Brain microvascular endothelial cell (primary cell): ENCODE measurements around the gene RPS27A.

Experiments
- DNase-seq: peaks from one replicate; pipeline ENCODE4 v3.0.0-alpha.2; 2020
- H3K27ac ChIP-seq: fragments of 250-450 bp; sonication (Bioruptor Pico); 2 replicates; pipeline ENCODE4 v1.5.1; 2020; ENCODE audit warnings: mild to moderate bottlenecking, moderate library complexity
- H3K27me3 ChIP-seq: fragments of 250-450 bp; sonication (Bioruptor Pico); replicated peaks from 2 replicates; pipeline ENCODE4 v1.5.1; 2020; ENCODE audit warnings: mild to moderate bottlenecking
- H3K36me3 ChIP-seq: fragments of 250-450 bp; sonication (Bioruptor Pico); replicated peaks from 2 replicates; pipeline ENCODE4 v1.5.1; 2020; ENCODE audit warnings: mild to moderate bottlenecking
- H3K4me3 ChIP-seq: 2 replicates; pipeline ENCODE4 v1.5.1; 2011; ENCODE audit warnings: low read depth, mild to moderate bottlenecking, control low read depth, low read length, moderate library complexity
- CTCF ChIP-seq: IDR thresholded peaks from 2 replicates; pipeline ENCODE4 v1.5.1; 2011; ENCODE audit warnings: low read depth, mild to moderate bottlenecking, moderate library complexity, low read length, control low read depth, inconsistent platforms; ENCODE audit errors: missing control alignments
- in situ Hi-C: cut with HindIII; loops from 2 replicates; pipeline ENCODE4 v1.10.0; 2017; ENCODE audit warnings: low sequenced_read_pairs, low pct_ligation_motif_present

The RPS27A gene

GRCh38 chr2:55283083-55283482 is 50.6 kb downstream of the RPS27A start:
- no peaks in the 10 kb centered on the region for H3K36me3 ChIP-seq
- in situ Hi-C loops: no loop called here
- H3K4me3 ChIP-seq: no peak overlapping the region
- DNase-seq: no peak
- no peak overlapping the region for H3K27ac ChIP-seq
- TF ChIP-seq CTCF: no peak
- H3K27me3 ChIP-seq: no peaks in the 10 kb centered on the region
